HFFc6 (cell line): ENCODE results near the gene PTPRF. TPM values are rescaled to one million over a fixed set of nuclear protein-coding genes. Genes with fewer than 3 reads are reported as not detected.

Source experiments
- DNase-seq: peaks from one replicate; pipeline ENCODE4 v3.0.0-alpha.2; 2018
- H3K27ac Mint-ChIP-seq: 2 replicates; pipeline ENCODE4 v1.8.0; 2020; ENCODE audit warnings: mild to moderate bottlenecking, mixed read lengths
- H3K27me3 Mint-ChIP-seq: 2 replicates; pipeline ENCODE4 v1.8.0; 2021; ENCODE audit warnings: mild to moderate bottlenecking, moderate library complexity, mixed read lengths; ENCODE audit not compliant: insufficient read depth
- H3K36me3 Mint-ChIP-seq: 2 replicates; pipeline ENCODE4 v1.8.0; 2021; ENCODE audit warnings: low read depth, mixed read lengths
- H3K4me1 Mint-ChIP-seq: 2 replicates; pipeline ENCODE4 v1.8.0; 2020; ENCODE audit warnings: low read depth, mixed read lengths
- H3K4me3 Mint-ChIP-seq: 2 replicates; pipeline ENCODE4 v1.8.0; 2020; ENCODE audit warnings: mild to moderate bottlenecking, moderate library complexity, mixed read lengths
- H3K9me3 Mint-ChIP-seq: 2 replicates; pipeline ENCODE4 v1.8.0; 2020; ENCODE audit warnings: mild to moderate bottlenecking, mixed read lengths
- CTCF ChIP-seq: fragments of 200-600 bp; sonication (generic); IDR thresholded peaks from 2 replicates; pipeline ENCODE4 v1.5.0; 2021; ENCODE audit warnings: antibody characterized with exemption, mild to moderate bottlenecking
- total RNA-seq, 6 experiments: library from RNA; stranded (reverse); fragmentation: NEBNext Ultra II Directional; extraction: Animal tissue kit (Norgen Biotek cat#: 25700); gene quantifications; 2 replicates in 1 of 6; 3 replicates in 5 of 6; pipeline ENCODE4 v1.2.3, GENCODE V29; 2021

Gene PTPRF
- total RNA-seq, 6 experiments from 2014 or later, result 94.3 to 119 (median 109) TPM

GRCh38 chr1:43648221-43648847 lies 117.7 kb downstream of the PTPRF start:
- H3K36me3 Mint-ChIP-seq, result peaks cover 8% of the 10 kb centered on the region

GRCh38 chr1:43648876-43649477 lies 118.3 kb downstream of the PTPRF start:
- H3K4me1 Mint-ChIP-seq, result peaks cover 42% of the 10 kb centered on the region
- no peak for TF ChIP-seq CTCF
- no peaks in the 10 kb centered on the region for H3K9me3 Mint-ChIP-seq
- H3K36me3 Mint-ChIP-seq, result peaks cover 12% of the 10 kb centered on the region
- H3K4me3 Mint-ChIP-seq, result peak overlapping the region; percentile 97
- H3K27ac Mint-ChIP-seq, result peak overlapping the region; percentile 98
- no peak for DNase-seq
- peaks cover 9% of the 10 kb centered on the region for H3K27me3 Mint-ChIP-seq

More at GRCh38 chr1:43648221-43648847, 117.7 kb downstream of the PTPRF start:
- Mint-ChIP-seq H3K9me3 (no peaks in the 10 kb centered on the region), H3K27me3 (peaks cover 9% of the 10 kb centered on the region), H3K4me3 (peak overlapping the region; percentile 97), H3K27ac (peak overlapping the region; percentile 98), H3K4me1 (peaks cover 38% of the 10 kb centered on the region)
- no peak for DNase-seq
- TF ChIP-seq CTCF, result no peak

GRCh38 chr1:43650310-43651085 lies 119.8 kb downstream of the PTPRF start:
- H3K9me3 Mint-ChIP-seq, result no peaks in the 10 kb centered on the region
- DNase-seq, result peak; percentile 98
- peak overlapping the region; percentile 98 for H3K27ac Mint-ChIP-seq
- no peak for TF ChIP-seq CTCF
- peaks cover 33% of the 10 kb centered on the region for H3K4me1 Mint-ChIP-seq
- H3K27me3 Mint-ChIP-seq, result peaks cover 6% of the 10 kb centered on the region
- H3K4me3 Mint-ChIP-seq, result peak overlapping the region; percentile 97
- peaks cover 20% of the 10 kb centered on the region for H3K36me3 Mint-ChIP-seq

GRCh38 chr1:43651188-43651587 lies 120.5 kb downstream of the PTPRF start:
- H3K27ac Mint-ChIP-seq, result peak overlapping the region; percentile 98
- peaks cover 7% of the 10 kb centered on the region; the same call in 1 of the 2 replicates for H3K27me3 Mint-ChIP-seq
- no peak for TF ChIP-seq CTCF
- H3K9me3 Mint-ChIP-seq, result no peaks in the 10 kb centered on the region
- peaks cover 27% of the 10 kb centered on the region for H3K36me3 Mint-ChIP-seq
- DNase-seq, result no peak
- H3K4me1 Mint-ChIP-seq, result peaks cover 33% of the 10 kb centered on the region
- peak overlapping the region; percentile 97 for H3K4me3 Mint-ChIP-seq

GRCh38 chr1:43651902-43652301 lies 121.2 kb downstream of the PTPRF start:
- Mint-ChIP-seq H3K4me3 (peak overlapping the region; percentile 97), H3K4me1 (peaks cover 33% of the 10 kb centered on the region), H3K27me3 (peaks cover 7% of the 10 kb centered on the region; the same call in 1 of the 2 replicates), H3K36me3 (peaks cover 27% of the 10 kb centered on the region), H3K27ac (no peak overlapping the region), H3K9me3 (no peaks in the 10 kb centered on the region)
- TF ChIP-seq CTCF, result no peak
- DNase-seq, result no peak
